Right renal pelvis (tissue), 4 donors: ENCODE data around the gene CELA2B. TPM values are rescaled to one million over a fixed set of nuclear protein-coding genes. Genes with fewer than 3 reads are reported as not detected.

Experiments
- DNase-seq, 4 donors: peaks; one replicate each; pipeline ENCODE4 v3.0.0-alpha.2; 2013; ENCODE audit warnings: low read depth in 4 of 4, low spot score in 3 of 4, missing footprints in 1 of 4
- polyA plus RNA-seq, 4 donors: library from polyadenylated mRNA; unstranded; fragments of 120-200 nt; gene quantifications; one replicate each; pipeline ENCODE4 v1.2.1, GENCODE V29; 2013; ENCODE audit not compliant: insufficient read length in 4 of 4

Gene CELA2B
- polyA plus RNA-seq, 4 donors: 0.21 to 0.76 (median 0.41) TPM

DNA sequence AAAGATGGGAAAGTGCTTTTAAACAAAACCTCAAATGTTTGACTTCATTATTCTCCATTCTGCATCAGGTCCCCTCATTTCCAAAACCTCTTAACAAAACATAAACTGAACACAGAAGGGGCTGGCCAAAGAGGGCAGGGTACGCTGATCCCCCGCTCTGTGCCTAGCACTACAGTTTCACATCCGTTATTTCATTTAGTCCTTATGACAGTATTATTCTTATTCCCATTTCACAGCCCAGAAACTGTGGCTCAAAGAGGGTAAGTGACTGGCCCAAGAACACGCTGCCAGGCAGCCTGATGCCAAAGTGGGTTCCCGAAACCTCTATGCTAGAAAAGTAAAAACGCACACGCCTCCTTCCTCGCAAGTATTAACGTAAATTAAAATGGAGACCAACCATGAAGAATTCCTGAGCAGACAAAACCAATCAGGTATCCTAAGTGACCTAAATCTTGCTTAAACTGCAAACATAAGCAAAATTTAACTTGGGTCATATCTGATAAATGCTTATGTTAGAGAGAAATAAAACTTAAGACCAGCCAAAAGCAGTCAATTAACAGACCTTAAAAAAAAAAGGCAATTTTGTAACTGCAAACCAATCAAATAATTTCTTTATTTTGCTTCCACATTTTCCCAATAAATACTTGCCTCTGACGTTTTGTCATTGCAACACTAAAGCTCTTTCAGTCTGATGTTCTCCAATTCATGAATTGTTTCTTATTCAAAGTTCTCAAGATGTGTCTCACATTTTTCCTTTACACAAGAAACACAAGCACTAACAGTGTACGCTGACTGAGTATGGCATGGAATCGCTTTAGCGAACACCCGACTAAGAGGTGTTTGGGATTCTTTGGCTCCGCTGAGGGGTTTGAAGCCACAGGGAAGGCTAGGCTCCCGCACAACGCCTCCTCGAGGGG is 47.5 kb downstream of the CELA2B start:
- DNase-seq: peak in 2 of 4 donors; percentile 14 to 16

DNA sequence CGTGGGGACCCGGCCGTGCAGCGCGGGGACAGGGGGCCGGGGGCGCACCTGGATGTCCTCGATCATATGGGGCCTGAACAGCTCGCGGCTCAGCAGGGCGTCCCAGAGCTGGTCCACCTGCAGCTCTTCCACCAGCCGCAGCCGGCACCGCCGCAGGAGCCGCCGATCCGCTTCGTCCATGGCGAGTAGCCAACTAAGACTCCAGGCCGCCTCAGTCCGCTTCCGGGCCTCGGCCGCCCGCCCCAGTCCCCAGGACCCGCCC is 48.0 kb downstream of the CELA2B start, which contains the start of gene CASP9:
TSS of gene CASP9 (minus strand) at position 195 of the 262 bp plus-strand sequence. CDS start at position 180, 15 bp downstream.
- no peak for DNase-seq

DNA sequence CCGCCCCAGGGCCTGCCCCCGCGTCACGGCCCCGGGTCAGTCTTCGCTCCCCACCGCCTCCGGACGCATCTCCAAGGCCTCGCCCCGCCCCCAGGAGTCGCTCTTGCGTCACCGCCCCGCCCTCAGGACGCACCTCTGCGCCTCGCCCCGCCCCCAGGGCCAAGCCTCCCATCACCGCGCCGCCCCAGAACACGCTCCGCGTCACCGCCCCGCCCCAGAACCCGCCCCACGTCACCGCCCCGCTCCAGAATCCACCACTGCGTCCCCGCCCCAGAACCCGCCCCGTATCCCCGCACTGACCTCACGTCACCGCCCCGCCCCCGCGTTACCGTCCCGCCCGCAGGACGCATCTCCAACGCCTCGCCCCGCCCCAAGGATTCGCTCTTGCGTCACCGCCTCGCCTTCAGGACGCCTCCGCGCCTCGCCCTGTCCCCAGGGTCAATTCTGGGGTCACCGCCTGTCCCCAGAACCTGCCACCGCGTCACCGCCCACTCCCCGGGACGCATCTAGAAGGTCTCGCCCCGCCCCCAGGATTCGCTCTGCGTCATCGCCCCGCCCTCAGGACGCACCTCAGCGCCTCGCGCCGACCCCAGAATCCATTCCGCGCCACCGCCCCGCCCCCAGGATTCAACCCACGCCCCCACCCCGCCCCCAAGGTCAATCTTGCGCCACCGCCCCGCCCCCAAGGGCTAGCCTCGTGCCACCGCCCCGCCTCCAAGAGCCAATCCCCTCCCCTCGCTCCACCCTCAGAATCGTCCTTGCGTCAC is 48.6 kb downstream of the CELA2B start:
- peak; percentile 94 to 99 (median 97) for DNase-seq

DNA sequence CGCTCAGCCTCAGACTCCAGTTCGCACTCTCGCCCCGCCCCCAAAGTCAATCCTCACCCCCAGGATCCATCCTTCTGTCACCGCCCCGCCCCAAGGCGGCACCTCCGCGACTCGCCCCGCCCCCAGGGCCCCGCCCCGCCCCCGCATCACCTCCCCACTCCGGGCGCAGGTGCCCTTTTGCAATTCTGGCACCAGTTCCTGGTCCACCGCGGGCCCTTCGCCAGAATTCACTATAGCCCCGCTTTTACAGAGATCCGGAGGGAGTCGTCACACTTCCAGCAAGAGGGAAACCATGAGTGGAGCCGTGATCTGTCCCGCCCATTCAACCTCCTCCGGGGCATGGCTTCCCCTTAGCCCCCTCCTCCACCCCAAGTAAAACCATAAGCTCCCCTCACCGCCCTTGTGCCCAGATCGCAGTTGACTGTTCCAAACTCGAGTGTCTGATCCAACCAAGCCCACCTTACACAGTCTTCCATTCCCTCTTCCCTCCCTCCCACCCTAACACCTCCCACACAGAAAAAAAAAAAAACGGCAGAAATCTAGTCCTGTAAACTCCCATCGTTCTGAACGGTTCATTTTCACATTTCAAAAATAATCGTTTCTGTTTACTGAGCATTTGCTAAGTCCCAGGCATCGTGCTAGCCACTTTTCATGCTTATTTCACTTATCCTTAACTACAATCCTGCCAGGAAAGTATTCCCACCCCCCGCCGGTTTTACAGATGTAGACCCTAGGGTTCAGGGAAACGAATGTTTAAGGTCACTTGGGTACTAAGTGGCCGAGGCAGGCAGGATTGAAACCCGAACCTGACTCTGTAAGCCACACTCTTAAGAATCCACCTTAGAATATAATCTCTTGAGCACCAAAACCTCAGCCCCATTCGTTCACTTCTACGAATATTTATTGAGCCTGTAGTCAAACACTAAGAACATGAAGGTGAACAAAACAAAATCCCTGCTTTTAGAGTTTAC is 49.4 kb downstream of the CELA2B start:
- DNase-seq: peak in 2 of 4 donors; percentile 10 to 93

DNA sequence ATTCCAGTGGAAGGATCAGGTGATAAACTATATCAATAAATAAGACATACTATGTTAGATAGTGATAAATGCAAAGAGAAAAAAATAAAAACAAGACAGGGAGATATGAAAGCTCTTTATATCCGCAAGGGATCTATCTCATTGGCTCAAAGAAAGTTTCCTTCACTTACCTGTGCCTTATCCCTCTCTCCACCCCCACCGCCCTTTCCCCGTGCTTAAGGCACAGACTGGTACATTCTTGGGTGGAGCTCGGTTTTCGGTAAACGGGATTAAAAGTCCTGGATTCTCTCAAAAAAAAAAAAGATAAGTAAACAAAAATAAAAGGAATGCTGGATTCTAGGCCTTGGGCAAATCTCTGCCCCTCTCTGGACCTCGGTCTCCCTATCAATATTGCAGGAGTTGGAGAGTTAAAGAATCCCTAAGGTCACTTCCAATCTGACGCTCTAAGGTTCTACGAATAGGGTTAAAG is 50.2 kb downstream of the CELA2B start:
- peak in 1 of 4 donors; percentile 5 for DNase-seq

DNA sequence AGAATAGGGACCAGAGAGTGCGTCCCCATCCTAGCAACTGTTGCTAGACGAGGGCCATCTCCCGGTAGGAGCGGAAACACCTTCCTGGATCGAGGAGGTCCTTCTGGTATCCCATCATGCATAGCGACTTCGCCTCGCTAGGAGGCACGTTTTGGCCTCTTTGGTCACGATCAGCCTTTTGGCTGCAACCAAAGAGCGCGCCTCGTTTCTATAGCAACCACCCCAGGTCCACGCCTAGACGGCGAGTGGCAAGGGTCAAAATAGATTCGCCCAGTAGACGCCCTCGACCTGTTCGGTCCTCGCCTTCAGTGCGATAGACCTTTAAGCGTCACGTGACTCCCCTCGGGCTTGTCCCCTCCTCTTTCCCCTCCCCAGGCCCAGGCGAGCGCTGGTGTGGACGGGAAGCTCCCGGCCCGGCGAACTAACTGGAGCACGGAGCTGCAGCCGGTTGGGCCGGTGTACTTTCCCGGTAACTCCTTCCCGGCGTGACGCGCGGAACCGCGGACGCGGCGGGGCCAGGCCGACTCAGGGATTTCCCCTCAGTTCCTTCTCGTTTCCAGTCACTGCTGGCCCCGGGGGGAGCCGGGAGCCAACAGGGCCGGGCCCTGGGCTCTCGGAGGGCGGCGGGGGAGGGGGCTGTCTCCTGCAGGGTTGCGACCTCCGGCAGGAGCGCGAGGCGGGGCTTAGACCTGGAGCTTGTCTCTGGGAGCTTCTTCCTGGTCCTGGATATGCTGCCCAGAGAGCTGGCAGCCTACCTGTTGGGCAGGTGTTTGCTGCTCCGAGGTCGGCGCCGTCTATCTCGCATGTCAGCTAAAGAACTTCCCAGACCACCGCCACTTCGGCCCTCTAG is 50.8 kb downstream of the CELA2B start, which contains the start of gene DNAJC16:
TSS of gene DNAJC16 (plus strand) at position 359 of the 850 bp plus-strand sequence. CDS start 2,258 bp downstream, outside the sequence.
- peak; percentile 98 to 100 (median 100) for DNase-seq

DNA sequence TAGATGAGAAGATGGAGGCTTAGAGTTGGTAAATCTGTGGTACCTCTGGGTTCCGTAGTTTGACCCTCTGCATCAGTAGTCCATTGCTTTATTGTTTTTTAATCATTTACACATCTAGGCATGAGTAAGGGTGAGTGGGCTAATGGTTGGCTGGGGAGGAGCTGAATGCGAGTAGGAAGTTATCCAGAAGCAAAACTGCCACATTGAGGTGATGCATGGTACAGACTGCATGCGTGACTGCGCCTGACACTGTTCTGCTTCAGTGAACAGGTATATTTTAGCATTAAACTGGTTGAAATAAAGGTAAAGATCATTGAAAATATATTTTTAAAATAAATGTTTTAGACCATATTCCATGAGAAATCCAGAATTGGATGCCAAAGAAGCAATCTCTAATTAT is 55.1 kb downstream of the CELA2B start:
- no peak for DNase-seq

DNA sequence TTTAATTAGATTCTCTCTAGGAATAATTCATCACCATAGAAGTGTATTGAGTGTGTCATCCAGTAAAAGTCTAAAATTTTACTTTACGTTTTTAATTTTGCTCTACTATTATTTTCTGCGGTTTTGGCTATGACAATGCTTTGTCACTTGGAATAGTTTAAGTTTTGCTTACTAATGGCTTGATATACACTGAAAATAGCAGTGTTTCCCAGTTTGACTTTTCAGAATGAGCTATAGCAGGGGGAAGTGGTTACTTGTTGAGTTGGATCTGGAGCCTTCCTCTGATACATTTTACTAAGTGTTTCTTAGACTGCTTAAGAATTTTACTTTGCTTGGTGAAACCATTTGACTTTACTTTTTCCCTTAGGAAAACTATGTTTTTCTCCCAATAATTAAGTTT is 55.8 kb downstream of the CELA2B start:
- no peak for DNase-seq

DNA sequence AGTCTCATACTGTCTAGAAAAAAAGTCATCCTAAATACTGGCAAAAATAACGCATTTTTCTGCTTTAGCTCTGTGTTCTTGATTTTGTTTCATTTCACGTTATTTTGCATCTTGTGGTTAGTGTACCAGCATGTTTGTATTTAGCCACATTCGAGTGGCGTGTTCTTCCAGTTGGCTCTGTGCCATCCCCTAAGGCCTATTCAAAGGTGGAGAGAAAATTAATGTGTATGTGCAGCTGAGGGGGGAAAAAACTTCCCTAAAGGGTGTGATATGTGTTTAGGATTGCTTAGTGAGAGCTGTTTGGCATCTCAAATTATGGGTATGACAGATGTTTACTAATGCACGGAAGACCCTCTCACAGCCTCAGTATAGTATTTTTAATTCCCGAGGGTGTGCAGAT is 62.9 kb downstream of the CELA2B start:
- DNase-seq: no peak

DNA sequence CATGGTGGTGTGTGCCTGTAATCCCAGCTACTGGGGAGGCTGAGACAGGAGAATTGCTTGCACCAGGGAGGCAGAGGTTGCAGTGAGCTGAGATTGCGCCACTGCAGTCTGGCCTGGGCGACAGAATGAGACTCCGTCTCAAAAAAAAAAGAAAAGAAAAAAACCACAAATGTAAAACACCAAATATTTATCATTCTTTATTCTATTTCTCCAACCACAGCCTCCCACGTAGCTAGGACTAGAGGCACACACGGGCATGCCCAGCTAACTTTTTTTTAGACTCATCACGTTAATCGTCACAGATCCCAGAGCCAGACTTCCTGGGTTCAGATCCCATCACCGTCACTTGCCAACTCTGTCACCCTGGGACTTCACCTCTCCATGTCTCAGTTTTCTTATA is 64.3 kb downstream of the CELA2B start:
- no peak for DNase-seq

Other genes starting within 250 kb of the CELA2B start
- gene FHAD1, start 228.9 kb upstream of the CELA2B start, polyA plus RNA-seq: 1 to 10 TPM; 2.8 to 3.9 (median 3.3) TPM
- gene EFHD2, start 66.2 kb upstream of the CELA2B start, polyA plus RNA-seq: 10 to 100 TPM; 11.9 to 18.6 (median 13.2) TPM
- gene CTRC, start 37.7 kb upstream of the CELA2B start, polyA plus RNA-seq: under 1 TPM in 3 of 4 donors, not detected in 1; 0.07 to 0.17 (median 0.10) TPM
- under 1 TPM in 1 of 4 donors, not detected in 3; 0.09 TPM for gene CELA2A, start 19.4 kb upstream of the CELA2B start, polyA plus RNA-seq
- gene CASP9, start 48.1 kb downstream of the CELA2B start, polyA plus RNA-seq: 10 to 100 TPM; 27.6 to 35.7 (median 29.3) TPM
- gene DNAJC16, start 50.7 kb downstream of the CELA2B start, polyA plus RNA-seq: 10 to 100 TPM; 27.6 to 33.4 (median 30.7) TPM
- gene AGMAT, start 108.9 kb downstream of the CELA2B start, polyA plus RNA-seq: 10 to 100 TPM; 24.8 to 39.3 (median 31.3) TPM
- gene DDI2, start 141.4 kb downstream of the CELA2B start, polyA plus RNA-seq: 10 to 100 TPM; 18.4 to 22.2 (median 19.4) TPM
- gene PLEKHM2, start 208.2 kb downstream of the CELA2B start, polyA plus RNA-seq: 10 to 100 TPM; 41.0 to 48.9 (median 45.5) TPM